Endothelial cell of umbilical vein (primary cell): Measurements from ENCODE around the gene RPL5. TPM values are rescaled to one million over a fixed set of nuclear protein-coding genes. Genes with fewer than 3 reads are reported as not detected.

Experiments used
- BruUV-seq: library from RNA; stranded (reverse); fragments of 400-500 nt; replicated peaks from 2 replicates; lab custom pipeline; 2021; lab: Mats Ljungman, UMichigan
- CTCF ChIA-PET: fragments of 300-600, 350-600 bp; sonication (Branson Sonifier 250); formaldehyde crosslinking; loops from one replicate; lab custom pipeline; 2021; ENCODE audit warnings: antibody characterized with exemption, inconsistent platforms; lab: Charles Lee
- POLR2A ChIA-PET: fragments of 300-600, 350-600 bp; sonication (Branson Sonifier 250); formaldehyde crosslinking; loops from one replicate; lab custom pipeline; 2021; ENCODE audit warnings: antibody characterized with exemption, inconsistent platforms; lab: Charles Lee
- DNase-seq: peaks from one replicate; pipeline ENCODE4 v3.0.0-alpha.2; 2011; ENCODE audit warnings: low read depth, low spot score
- FAIRE-seq: peaks from 2 replicates; lab custom pipeline; 2011; peaks lifted over from hg19 to GRCh38; lab: Jason Lieb, UNC
- H2AFZ ChIP-seq: 2 replicates; pipeline ENCODE4 v1.6.0; 2012; ENCODE audit warnings: low read depth, low read length, control low read depth, inconsistent platforms
- H3K27ac ChIP-seq: 2 replicates; pipeline ENCODE4 v1.5.1; 2011; ENCODE audit warnings: low read depth, mild to moderate bottlenecking, control low read depth, low read length, moderate library complexity; ENCODE audit not compliant: insufficient read depth
- H3K27me3 ChIP-seq, 2 experiments: 2 replicates each; pipeline versions ENCODE4 v1.6.0 to v1.6.1; 2011; ENCODE audit warnings: low read length in 2 of 2, mixed read lengths in 1 of 2; ENCODE audit not compliant: control insufficient read depth in 2 of 2, insufficient read depth in 2 of 2
- H3K36me3 ChIP-seq, 2 experiments: 2 replicates in 1 of 2; 3 replicates in 1 of 2; pipeline ENCODE4 v1.5.1; 2011; ENCODE audit warnings: low read length in 2 of 2, mild to moderate bottlenecking in 1 of 2, moderate library complexity in 1 of 2; ENCODE audit not compliant: control insufficient read depth in 2 of 2, insufficient read depth in 2 of 2; ENCODE audit errors: extremely low read depth in 1 of 2
- H3K4me1 ChIP-seq: 3 replicates; pipeline ENCODE4 v1.5.1; 2011; ENCODE audit warnings: mild to moderate bottlenecking, low read length; ENCODE audit not compliant: control insufficient read depth, insufficient read depth; ENCODE audit errors: extremely low read depth
- H3K4me2 ChIP-seq: 2 replicates; pipeline ENCODE4 v1.6.1; 2011; ENCODE audit warnings: low read length, control low read depth, mixed read lengths; ENCODE audit not compliant: insufficient read depth
- H3K4me3 ChIP-seq, 3 experiments: fragments of 200-600 bp in 1 of 3; sonication (generic), shearing (Covaris generic) in 1 of 3; replicated peaks in 1 of 3; 2 replicates each; pipeline ENCODE4 v1.5.1; 2011 to 2016; ENCODE audit warnings: control low read depth in 3 of 3, low read length in 3 of 3, mild to moderate bottlenecking in 2 of 3, inconsistent platforms in 1 of 3, low read depth in 1 of 3, moderate library complexity in 1 of 3; ENCODE audit not compliant: insufficient read depth in 1 of 3
- H3K79me2 ChIP-seq: 2 replicates; pipeline ENCODE4 v1.6.0; 2012; ENCODE audit warnings: low read length, inconsistent platforms; ENCODE audit not compliant: control insufficient read depth, insufficient read depth
- H3K9ac ChIP-seq: replicated peaks from 2 replicates; pipeline ENCODE3; 2011; ENCODE audit warnings: low read length, control low read depth; ENCODE audit not compliant: insufficient read depth; ENCODE audit errors: extremely low read depth
- H3K9me1 ChIP-seq: replicated peaks from 3 replicates; pipeline ENCODE4 v1.6.0; 2011; ENCODE audit warnings: mild to moderate bottlenecking, low read length; ENCODE audit not compliant: control insufficient read depth, insufficient read depth; ENCODE audit errors: extremely low read depth
- H3K9me3 ChIP-seq: replicated peaks from 2 replicates; pipeline ENCODE4 v1.5.1; 2012; ENCODE audit warnings: low read length, inconsistent platforms; ENCODE audit not compliant: control insufficient read depth, insufficient read depth
- H4K20me1 ChIP-seq: replicated peaks from 2 replicates; pipeline ENCODE3; 2011; ENCODE audit warnings: mild to moderate bottlenecking, low read length; ENCODE audit not compliant: control insufficient read depth, insufficient read depth; ENCODE audit errors: extremely low read depth
- EZH2 ChIP-seq: IDR thresholded peaks from 2 replicates; pipeline ENCODE4 v1.6.1; 2012; ENCODE audit warnings: borderline replicate concordance, low read depth, mild to moderate bottlenecking, moderate library complexity, low read length, inconsistent platforms; ENCODE audit not compliant: severe bottlenecking
- FOS ChIP-seq: IDR thresholded peaks from 2 replicates; pipeline ENCODE4 v1.6.1; 2011; ENCODE audit warnings: mild to moderate bottlenecking, low read length, moderate library complexity, borderline replicate concordance; ENCODE audit not compliant: insufficient read depth
- GATA2 ChIP-seq: IDR thresholded peaks from 2 replicates; pipeline ENCODE4 v1.7.0; 2011; ENCODE audit warnings: low read depth, mild to moderate bottlenecking, moderate library complexity, mixed read lengths, low read length; ENCODE audit not compliant: insufficient read length, insufficient read depth
- JUN ChIP-seq: IDR thresholded peaks from 2 replicates; pipeline ENCODE4 v1.6.1; 2011; ENCODE audit warnings: borderline replicate concordance, low read depth; ENCODE audit not compliant: insufficient read length, insufficient read depth
- MAX ChIP-seq: IDR thresholded peaks from 2 replicates; pipeline ENCODE4 v1.6.1; 2011; ENCODE audit not compliant: insufficient read depth, insufficient read length
- MYC ChIP-seq: IDR thresholded peaks from one replicate; pipeline ENCODE4 v1.6.1; 2011; ENCODE audit warnings: mild to moderate bottlenecking, low read depth, low read length
- POLR2A ChIP-seq: IDR thresholded peaks from 2 replicates; pipeline ENCODE4 v1.6.1; 2012; ENCODE audit warnings: low read depth, mild to moderate bottlenecking, control low read depth, low read length
- POLR2AphosphoS5 ChIP-seq: IDR thresholded peaks from 2 replicates; pipeline ENCODE4 v1.6.1; 2012; ENCODE audit warnings: low read depth, mild to moderate bottlenecking, control low read depth, low read length, moderate library complexity; ENCODE audit not compliant: insufficient read depth
- dilution Hi-C: fragments of 300-500 bp; cut with MboI; formaldehyde crosslinking; loops from one replicate; pipeline ENCODE4 v1.15.0; 2019; ENCODE audit warnings: low sequenced_read_pairs; ENCODE audit not compliant: extremely low pct_ligation_motif_present
- intact Hi-C: fragments of 100-400 bp; cut with micrococcal nuclease; formaldehyde crosslinking; loops from one replicate; pipeline ENCODE4 v1.10.0; 2022
- polyA plus RNA-seq, 4 experiments: library from polyadenylated mRNA; depleted of rRNA in 3 of 4; stranded (reverse) in 3 of 4; unstranded in 1 of 4; fragments of >200 nt; gene quantifications; 2 replicates each; pipeline versions ENCODE4 v1.2.1 to v1.2.3, GENCODE V29; 2011 to 2012; ENCODE audit warnings: missing spikeins in 1 of 4
- total RNA-seq: library from RNA; stranded (reverse); gene quantifications from 2 replicates; pipeline ENCODE4 v1.2.3, GENCODE V29; 2021
- TF ChIP-seq, protein P1 (sequence below), 2 donors: IDR thresholded peaks; 1 replicate in 1 of 2; 2 replicates in 1 of 2; pipeline ENCODE4 v1.5.1; 2011; ENCODE audit warnings: low read length in 2 of 2, mild to moderate bottlenecking in 2 of 2, moderate library complexity in 2 of 2, control low read depth in 1 of 2, inconsistent platforms in 1 of 2, low read depth in 1 of 2; ENCODE audit not compliant: insufficient read depth in 1 of 2; ENCODE audit errors: extremely low read depth in 1 of 2

Gene RPL5
- total and polyA plus RNA-seq, 2 donors (not counting 3 experiments of a cell fraction or from before 2014, with no cell fraction given), result 1,109 to 1,237 TPM

- CTCF ChIA-PET, result interaction anchor here (0.7 kb wide), 1 partner anchor 148 kb away, joined by 3 read pairs; no protein-coding TSS in a partner anchor
Measured at GRCh38 chr1:92886886-92887419, 55.1 kb downstream of the RPL5 start.

More at GRCh38 chr1:92886886-92887419, 55.1 kb downstream of the RPL5 start:
- Histone ChIP-seq H3K9me1 (no peaks in the 10 kb centered on the region), H3K27ac (no peak overlapping the region), H2AFZ (no peak overlapping the region), H3K9me3 (no peaks in the 10 kb centered on the region), H4K20me1 (no peaks in the 10 kb centered on the region), H3K4me1 (no peaks in the 10 kb centered on the region), H3K79me2 (no peaks in the 10 kb centered on the region), H3K4me2 (no peak overlapping the region), H3K27me3 (no peaks in the 10 kb centered on the region), H3K4me3 (no peak overlapping the region), H3K36me3 (no peaks in the 10 kb centered on the region), H3K9ac (no peak overlapping the region)
- dilution Hi-C loops, result no loop called here
- BruUV-seq, result no TSS peak
- intact Hi-C loops, result no loop called here
- no peak for TF ChIP-seq MAX
- no peak for TF ChIP-seq FOS
- TF ChIP-seq, protein P1, sequence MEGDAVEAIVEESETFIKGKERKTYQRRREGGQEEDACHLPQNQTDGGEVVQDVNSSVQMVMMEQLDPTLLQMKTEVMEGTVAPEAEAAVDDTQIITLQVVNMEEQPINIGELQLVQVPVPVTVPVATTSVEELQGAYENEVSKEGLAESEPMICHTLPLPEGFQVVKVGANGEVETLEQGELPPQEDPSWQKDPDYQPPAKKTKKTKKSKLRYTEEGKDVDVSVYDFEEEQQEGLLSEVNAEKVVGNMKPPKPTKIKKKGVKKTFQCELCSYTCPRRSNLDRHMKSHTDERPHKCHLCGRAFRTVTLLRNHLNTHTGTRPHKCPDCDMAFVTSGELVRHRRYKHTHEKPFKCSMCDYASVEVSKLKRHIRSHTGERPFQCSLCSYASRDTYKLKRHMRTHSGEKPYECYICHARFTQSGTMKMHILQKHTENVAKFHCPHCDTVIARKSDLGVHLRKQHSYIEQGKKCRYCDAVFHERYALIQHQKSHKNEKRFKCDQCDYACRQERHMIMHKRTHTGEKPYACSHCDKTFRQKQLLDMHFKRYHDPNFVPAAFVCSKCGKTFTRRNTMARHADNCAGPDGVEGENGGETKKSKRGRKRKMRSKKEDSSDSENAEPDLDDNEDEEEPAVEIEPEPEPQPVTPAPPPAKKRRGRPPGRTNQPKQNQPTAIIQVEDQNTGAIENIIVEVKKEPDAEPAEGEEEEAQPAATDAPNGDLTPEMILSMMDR (IDR thresholded peaks at IDR 0.05; ENCODE audit: extremely low read depth in 1 of 2, insufficient read depth in 1 of 2, low read depth in 1 of 2, low read length in 2 of 2), result no peak
- no peak for TF ChIP-seq POLR2AphosphoS5
- no peak for TF ChIP-seq POLR2A
- no peak for TF ChIP-seq GATA2
- TF ChIP-seq MYC, result no peak
- no peak for TF ChIP-seq EZH2
- TF ChIP-seq JUN, result no peak
- no peak for FAIRE-seq
- DNase-seq, result no peak
- POLR2A ChIA-PET, result interaction anchor here (0.7 kb wide), 1 partner anchor 899 kb away, joined by 7 read pairs; no protein-coding TSS in a partner anchor
